SK-N-SH treated with all-trans-retinoic acid at 6 μM for 48 hours (cell line): ENCODE measurements around the gene KRTAP9-4.

Source experiments
- CREB5 ChIP-seq: fragments of 250-450 bp; sonication (Bioruptor Pico); IDR thresholded peaks from 2 replicates; pipeline ENCODE4 v1.5.1; 2020; ENCODE audit warnings: low read depth, mild to moderate bottlenecking, moderate library complexity
- ESRRG ChIP-seq: fragments of 250-450 bp; sonication (Bioruptor Pico); IDR thresholded peaks from 2 replicates; pipeline ENCODE4 v1.6.1; 2021; ENCODE audit warnings: mild to moderate bottlenecking
- GLIS3 ChIP-seq: fragments of 250-450 bp; sonication (Bioruptor Pico); IDR thresholded peaks from 2 replicates; pipeline ENCODE4 v1.5.0; 2020; ENCODE audit warnings: mild to moderate bottlenecking, moderate library complexity
- ISL1 ChIP-seq: fragments of 250-450 bp; sonication (Bioruptor Pico); IDR thresholded peaks from 2 replicates; pipeline ENCODE4 v2.1.2; 2022; ENCODE audit warnings: mild to moderate bottlenecking, moderate library complexity
- OSR1 ChIP-seq: fragments of 250-450 bp; sonication (Bioruptor Pico); IDR thresholded peaks from 2 replicates; pipeline ENCODE4 v1.8.0; 2022; ENCODE audit warnings: moderate library complexity, mild to moderate bottlenecking, inconsistent platforms
- PATZ1 ChIP-seq: fragments of 250-450 bp; sonication (Bioruptor Pico); IDR thresholded peaks from 2 replicates; pipeline ENCODE4 v1.8.0; 2020; ENCODE audit warnings: mild to moderate bottlenecking, moderate library complexity, borderline replicate concordance
- RARB ChIP-seq: fragments of 250-450 bp; sonication (Bioruptor Pico); IDR thresholded peaks from 2 replicates; pipeline ENCODE4 v1.8.0; 2021; ENCODE audit warnings: mild to moderate bottlenecking, moderate library complexity
- SNAI2 ChIP-seq: fragments of 250-450 bp; sonication (Bioruptor Pico); IDR thresholded peaks from 2 replicates; pipeline ENCODE4 v1.5.0; 2020; ENCODE audit warnings: mild to moderate bottlenecking, moderate library complexity
- TCF4 ChIP-seq: fragments of 250-450 bp; sonication (Bioruptor Pico); IDR thresholded peaks from 2 replicates; pipeline ENCODE4 v1.8.0; 2021; ENCODE audit warnings: mild to moderate bottlenecking, moderate library complexity, borderline replicate concordance
- ZFP3 ChIP-seq: fragments of 250-450 bp; sonication (Bioruptor Pico); IDR thresholded peaks from 2 replicates; pipeline ENCODE4 v1.5.0; 2020; ENCODE audit warnings: mild to moderate bottlenecking, moderate library complexity
- ZFP30 ChIP-seq: fragments of 450-650 bp; formaldehyde crosslinking; IDR thresholded peaks from 2 replicates; pipeline ENCODE4 v1.5.0; 2022; ENCODE audit warnings: mild to moderate bottlenecking, moderate library complexity
- ZNF565 ChIP-seq: fragments of 450-650 bp; formaldehyde crosslinking; conservative IDR thresholded peaks from 2 replicates; pipeline ENCODE4 v1.5.0; 2020; ENCODE audit warnings: low read depth, mild to moderate bottlenecking, moderate library complexity

GRCh38 chr17:41251261-41251660 is 1.8 kb downstream of the KRTAP9-4 start:
- TF ChIP-seq RARB (CRISPR knock-in tag) = no peak
- TF ChIP-seq ESRRG (CRISPR knock-in tag) = no peak
- TF ChIP-seq ZNF565 (CRISPR knock-in tag) = no peak
- no peak for TF ChIP-seq ZFP3
- TF ChIP-seq ISL1 (CRISPR knock-in tag) = no peak
- TF ChIP-seq PATZ1 (CRISPR knock-in tag) = no peak
- TF ChIP-seq OSR1 = no peak
- no peak for TF ChIP-seq ZFP30 (CRISPR knock-in tag)
- TF ChIP-seq TCF4 (CRISPR knock-in tag) = no peak
- TF ChIP-seq GLIS3 (CRISPR knock-in tag) = no peak
- no peak for TF ChIP-seq SNAI2
- TF ChIP-seq CREB5 (CRISPR knock-in tag) = no peak
